HepG2 (cell line): ENCODE results near the gene OBP2B. TPM values are rescaled to one million over a fixed set of nuclear protein-coding genes. Genes with fewer than 3 reads are reported as not detected.
"Not testable (repeated sequence)": the region's sequence is repeated elsewhere in the genome, so short reads cannot be mapped to it uniquely, and the experiment has no call there.

Source experiments
- ATAC-seq: fragments of 200-7000 bp; cut with Tn5 transposase; 3 replicates; pipeline ENCODE4 v1.9.1; 2020; ENCODE audit warnings: mild to moderate bottlenecking, moderate library complexity
- BruUV-seq: library from RNA; stranded (reverse); fragments of 400-500 nt; replicated peaks from 2 replicates; lab custom pipeline; 2021; lab: Mats Ljungman, UMichigan
- CTCF ChIA-PET: fragments of 300-600 bp; formaldehyde crosslinking; extraction: SDS; loops from one replicate; lab custom pipeline; 2021; ENCODE audit warnings: low total read pairs, inconsistent platforms, low intra/inter-chr PET ratio; lab: Yijun Ruan, JAX
- POLR2A ChIA-PET: fragments of 350-600 bp; sonication (Branson Sonifier 250); formaldehyde crosslinking; loops from one replicate; lab custom pipeline; 2020; ENCODE audit warnings: antibody characterized with exemption, inconsistent platforms; lab: Yijun Ruan, JAX
- DNase-seq: peaks from one replicate; pipeline ENCODE4 v3.0.0-alpha.2; 2015; ENCODE audit warnings: low spot score
- FAIRE-seq: peaks from 3 replicates; lab custom pipeline; 2011; peaks lifted over from hg19 to GRCh38; lab: Jason Lieb, UNC
- H2AFZ ChIP-seq: one replicate; pipeline ENCODE4 v1.6.1; 2011; ENCODE audit warnings: low read length, inconsistent platforms
- H3K27ac ChIP-seq: fragments of 300-600 bp; 3 replicates; pipeline ENCODE4 v1.8.0; 2011; ENCODE audit warnings: mixed run types, mild to moderate bottlenecking, mixed read lengths, low read length, inconsistent platforms; ENCODE audit not compliant: insufficient read depth; ENCODE audit errors: extremely low read length
- H3K27me3 ChIP-seq, 2 experiments: fragments of 200-600 bp in 1 of 2; 2 replicates in 1 of 2; 3 replicates in 1 of 2; pipeline versions ENCODE4 v1.6.0 to v1.8.0; 2011; ENCODE audit warnings: low read length in 2 of 2, mild to moderate bottlenecking in 2 of 2, moderate library complexity in 2 of 2, inconsistent platforms in 1 of 2; ENCODE audit not compliant: insufficient read depth in 2 of 2, control insufficient read depth in 1 of 2
- H3K36me3 ChIP-seq, 2 experiments: fragments of 200-600 bp in 1 of 2; replicated peaks in 1 of 2; 2 replicates in 1 of 2; 3 replicates in 1 of 2; pipeline versions ENCODE4 v1.5.1 to v1.8.0; 2011; ENCODE audit warnings: low read length in 2 of 2, inconsistent platforms in 1 of 2; ENCODE audit not compliant: insufficient read depth in 2 of 2, control insufficient read depth in 1 of 2
- H3K4me1 ChIP-seq: 2 replicates; pipeline ENCODE4 v1.5.1; 2012; ENCODE audit warnings: low read length, inconsistent platforms; ENCODE audit not compliant: insufficient read depth
- H3K4me2 ChIP-seq: 2 replicates; pipeline ENCODE4 v1.6.0; 2011; ENCODE audit warnings: low read depth, low read length, inconsistent platforms
- H3K4me3 ChIP-seq, 3 experiments: fragments of 200-600 bp in 1 of 3; sonication (generic), shearing (Covaris generic) in 1 of 3; replicated peaks in 1 of 3; 2 replicates each; pipeline ENCODE4 v1.5.1; 2011 to 2016; ENCODE audit warnings: low read length in 3 of 3, inconsistent platforms in 2 of 3, low read depth in 2 of 3, mild to moderate bottlenecking in 2 of 3, control low read depth in 1 of 3, mixed read lengths in 1 of 3; ENCODE audit not compliant: insufficient read depth in 1 of 3
- H3K79me2 ChIP-seq: one replicate; pipeline ENCODE4 v1.6.1; 2011; ENCODE audit warnings: low read length, inconsistent platforms; ENCODE audit not compliant: insufficient read depth
- H3K9ac ChIP-seq: 2 replicates; pipeline ENCODE4 v1.6.0; 2011; ENCODE audit warnings: mild to moderate bottlenecking, low read depth, low read length, inconsistent platforms; ENCODE audit not compliant: insufficient read depth
- H3K9me3 ChIP-seq: 2 replicates; pipeline ENCODE4 v1.5.1; 2012; ENCODE audit warnings: mild to moderate bottlenecking, low read length
- H4K20me1 ChIP-seq: 2 replicates; pipeline ENCODE4 v1.6.0; 2011; ENCODE audit warnings: inconsistent platforms, mild to moderate bottlenecking, low read length, moderate library complexity; ENCODE audit not compliant: insufficient read depth
- NFKBIZ ChIP-seq: IDR thresholded peaks from 2 replicates; pipeline ENCODE4 v1.6.1; 2018; ENCODE audit warnings: missing genetic modification reagents, missing compliant biosample characterization
- SCMH1 ChIP-seq: sonication (generic); formaldehyde crosslinking; IDR thresholded peaks from 2 replicates; pipeline ENCODE4 v1.9.0; 2021; ENCODE audit warnings: missing genetic modification reagents, mild to moderate bottlenecking, borderline replicate concordance
- THAP7 ChIP-seq: sonication (generic); formaldehyde crosslinking; IDR thresholded peaks from 2 replicates; pipeline ENCODE4 v1.8.1; 2023; ENCODE audit warnings: mild to moderate bottlenecking, missing genetic modification reagents
- YY1 ChIP-seq: IDR thresholded peaks from 2 replicates; pipeline ENCODE4 v1.6.1; 2011; ENCODE audit warnings: low read length, low read depth, moderate library complexity, mild to moderate bottlenecking; ENCODE audit not compliant: insufficient read depth, insufficient replicate concordance
- ZBTB20 ChIP-seq: sonication (generic); formaldehyde crosslinking; IDR thresholded peaks from 2 replicates; pipeline ENCODE4 v1.8.1; 2023; ENCODE audit warnings: missing genetic modification reagents, low read depth, mild to moderate bottlenecking, borderline replicate concordance
- ZNF331 ChIP-seq: sonication (generic); formaldehyde crosslinking; IDR thresholded peaks from 2 replicates; pipeline ENCODE4 v1.4.0; 2020; ENCODE audit warnings: missing genetic modification reagents
- ZNF451 ChIP-seq: sonication (generic); formaldehyde crosslinking; IDR thresholded peaks from 2 replicates; pipeline ENCODE4 v1.5.0; 2020; ENCODE audit warnings: mild to moderate bottlenecking, missing genetic modification reagents
- ZNF496 ChIP-seq: sonication (generic); formaldehyde crosslinking; IDR thresholded peaks from 2 replicates; pipeline ENCODE4 v1.8.1; 2023; ENCODE audit warnings: mild to moderate bottlenecking, moderate library complexity, missing genetic modification reagents; ENCODE audit not compliant: insufficient replicate concordance
- ZNF839 ChIP-seq: sonication (generic); formaldehyde crosslinking; IDR thresholded peaks from 2 replicates; pipeline ENCODE4 v1.4.0; 2020; ENCODE audit warnings: missing genetic modification reagents, mild to moderate bottlenecking, borderline replicate concordance
- whole genome bisulfite sequencing: methylation state at CpG from one replicate; pipeline ENCODE4 v1.1.6; 2017; ENCODE audit warnings: low lambda C conversion rate; 5-methylcytosine and 5-hydroxymethylcytosine counted together
- in situ Hi-C: cut with HindIII; loops from 2 replicates; pipeline ENCODE4 v1.10.0; 2017; ENCODE audit warnings: low pct_unique_long_range_greater_than_20kb; ENCODE audit not compliant: extremely low pct_ligation_motif_present
- intact Hi-C: fragments of 100-400 bp; cut with micrococcal nuclease; formaldehyde crosslinking; loops from one replicate; pipeline ENCODE4 v1.10.0; 2022; ENCODE audit not compliant: unreplicated experiment
- polyA plus RNA-seq, 8 experiments: library from polyadenylated mRNA; depleted of rRNA in 3 of 8; stranded (reverse) in 7 of 8; unstranded in 1 of 8; fragments of >200 nt; fragmentation: Illumina TruSeq in 4 of 8; extraction: Trizol in 4 of 8; gene quantifications; 2 replicates each; pipeline versions ENCODE4 v1.2.1 to v1.2.3, GENCODE V29; 2011 to 2016; ENCODE audit warnings: low read depth in 4 of 8, missing spikeins in 1 of 8, mixed read lengths in 1 of 8; ENCODE audit not compliant: insufficient read depth in 1 of 8
- total RNA-seq, 5 experiments: library from RNA; depleted of rRNA; stranded (reverse); fragments of >200 nt; fragmentation: Illumina TruSeq; extraction: Trizol; gene quantifications; 2 replicates each; pipeline ENCODE4 v1.2.3, GENCODE V29; 2016; ENCODE audit warnings: low read depth in 1 of 5

Gene OBP2B
- total and polyA plus RNA-seq, 2 of the 13 experiments (the other 11 are each of a cell fraction or from before 2014, with no cell fraction given) = not detected

- Histone ChIP-seq H3K9ac (no peak overlapping the region), H2AFZ (no peak overlapping the region), H3K9me3 (no peaks in the 10 kb centered on the region), H3K27ac (no peak overlapping the region), H3K4me2 (no peak overlapping the region), H3K4me3 (no peak overlapping the region), H4K20me1 (no peaks in the 10 kb centered on the region), H3K4me1 (peaks cover 9% of the 10 kb centered on the region), H3K36me3 (no peaks in the 10 kb centered on the region), H3K79me2 (no peaks in the 10 kb centered on the region), H3K27me3 (peaks cover 6 to 18% of the 10 kb centered on the region in 2 experiments; a peak in 3 of 5 replicates)
- DNase-seq (no peak), ATAC-seq (no peak), FAIRE-seq (no peak)
- CTCF ChIA-PET = no interaction called here
- 57% methylated on average over 12 of the region's 12 CpGs for WGBS
- BruUV-seq = no TSS peak
- in situ Hi-C loops (no loop called here), intact Hi-C loops (no loop called here)
- POLR2A ChIA-PET = no interaction called here
- TF ChIP-seq NFKBIZ (CRISPR knock-in tag) = no peak
- no peak for TF ChIP-seq YY1
- no peak for TF ChIP-seq SCMH1 (CRISPR knock-in tag)
- TF ChIP-seq ZNF496 = no peak
- TF ChIP-seq ZNF839 (CRISPR knock-in tag) = no peak
- TF ChIP-seq ZNF331 (CRISPR knock-in tag) = no peak
- TF ChIP-seq ZBTB20 (CRISPR knock-in tag) = no peak
- TF ChIP-seq THAP7 (CRISPR knock-in tag) = no peak
- no peak for TF ChIP-seq ZNF451 (CRISPR knock-in tag)
Observed at GRCh38 chr9:133224762-133225161, 15.7 kb upstream of the OBP2B start.

- H3K9ac ChIP-seq, DNase-seq, H2AFZ ChIP-seq, intact Hi-C loops, FAIRE-seq, ATAC-seq, H3K4me1 ChIP-seq, POLR2A ChIA-PET, H3K36me3 ChIP-seq, H3K9me3 ChIP-seq, CTCF ChIA-PET, H3K27ac ChIP-seq, BruUV-seq, in situ Hi-C loops, H3K4me2 ChIP-seq, H3K79me2 ChIP-seq, H3K4me3 ChIP-seq, H4K20me1 ChIP-seq: not testable (repeated sequence)
- WGBS = 27% methylated on average over 11 of the region's 13 CpGs
- H3K27me3 ChIP-seq = peaks cover 6 to 23% of the 10 kb centered on the region in 2 experiments; a peak in 3 of 5 replicates
Observed at GRCh38 chr9:133223159-133223756, 14.2 kb upstream of the OBP2B start.

- H3K36me3 ChIP-seq, H3K4me2 ChIP-seq, H3K27ac ChIP-seq, DNase-seq, CTCF ChIA-PET, H3K9me3 ChIP-seq, H3K79me2 ChIP-seq, intact Hi-C loops, H3K4me1 ChIP-seq, FAIRE-seq, H3K9ac ChIP-seq, POLR2A ChIA-PET, ATAC-seq, BruUV-seq, in situ Hi-C loops, H3K4me3 ChIP-seq, H2AFZ ChIP-seq, H4K20me1 ChIP-seq: not testable (repeated sequence)
- peaks cover 2 to 16% of the 10 kb centered on the region in 2 experiments; a peak in 3 of 5 replicates for H3K27me3 ChIP-seq
- 56% methylated on average over 5 of the region's 12 CpGs for WGBS
Observed at GRCh38 chr9:133221994-133222393, 12.9 kb upstream of the OBP2B start.
